GM12801 (cell line): Measurements from ENCODE around the gene PPT2.

Experiments
- TF ChIP-seq, protein P1 (sequence below): IDR thresholded peaks from one replicate; pipeline ENCODE4 v1.5.1; 2011; ENCODE audit warnings: control low read depth; ENCODE audit not compliant: insufficient read length; ENCODE audit errors: extremely low read depth

The PPT2 gene

DNA sequence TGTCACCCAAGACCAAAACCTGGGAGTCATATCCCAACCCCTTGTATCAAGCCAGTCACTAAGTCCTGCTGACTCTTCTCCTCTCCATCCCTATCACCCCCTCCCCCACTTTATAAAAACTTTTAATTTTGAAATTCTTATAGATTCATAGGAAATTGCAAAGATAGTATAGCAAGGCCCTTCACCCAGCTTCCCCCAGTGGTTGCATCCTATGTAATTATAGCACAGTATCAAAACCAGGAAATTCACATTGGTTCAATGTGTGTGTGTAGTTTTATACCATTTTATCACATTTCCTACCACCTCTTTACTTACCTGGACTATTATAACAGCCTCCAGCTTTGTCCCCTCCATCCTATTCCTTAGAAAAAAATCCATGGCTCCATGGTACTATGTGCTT lies 4.1 kb downstream of the PPT2 start:
- TF ChIP-seq, protein P1, sequence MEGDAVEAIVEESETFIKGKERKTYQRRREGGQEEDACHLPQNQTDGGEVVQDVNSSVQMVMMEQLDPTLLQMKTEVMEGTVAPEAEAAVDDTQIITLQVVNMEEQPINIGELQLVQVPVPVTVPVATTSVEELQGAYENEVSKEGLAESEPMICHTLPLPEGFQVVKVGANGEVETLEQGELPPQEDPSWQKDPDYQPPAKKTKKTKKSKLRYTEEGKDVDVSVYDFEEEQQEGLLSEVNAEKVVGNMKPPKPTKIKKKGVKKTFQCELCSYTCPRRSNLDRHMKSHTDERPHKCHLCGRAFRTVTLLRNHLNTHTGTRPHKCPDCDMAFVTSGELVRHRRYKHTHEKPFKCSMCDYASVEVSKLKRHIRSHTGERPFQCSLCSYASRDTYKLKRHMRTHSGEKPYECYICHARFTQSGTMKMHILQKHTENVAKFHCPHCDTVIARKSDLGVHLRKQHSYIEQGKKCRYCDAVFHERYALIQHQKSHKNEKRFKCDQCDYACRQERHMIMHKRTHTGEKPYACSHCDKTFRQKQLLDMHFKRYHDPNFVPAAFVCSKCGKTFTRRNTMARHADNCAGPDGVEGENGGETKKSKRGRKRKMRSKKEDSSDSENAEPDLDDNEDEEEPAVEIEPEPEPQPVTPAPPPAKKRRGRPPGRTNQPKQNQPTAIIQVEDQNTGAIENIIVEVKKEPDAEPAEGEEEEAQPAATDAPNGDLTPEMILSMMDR: no peak

DNA sequence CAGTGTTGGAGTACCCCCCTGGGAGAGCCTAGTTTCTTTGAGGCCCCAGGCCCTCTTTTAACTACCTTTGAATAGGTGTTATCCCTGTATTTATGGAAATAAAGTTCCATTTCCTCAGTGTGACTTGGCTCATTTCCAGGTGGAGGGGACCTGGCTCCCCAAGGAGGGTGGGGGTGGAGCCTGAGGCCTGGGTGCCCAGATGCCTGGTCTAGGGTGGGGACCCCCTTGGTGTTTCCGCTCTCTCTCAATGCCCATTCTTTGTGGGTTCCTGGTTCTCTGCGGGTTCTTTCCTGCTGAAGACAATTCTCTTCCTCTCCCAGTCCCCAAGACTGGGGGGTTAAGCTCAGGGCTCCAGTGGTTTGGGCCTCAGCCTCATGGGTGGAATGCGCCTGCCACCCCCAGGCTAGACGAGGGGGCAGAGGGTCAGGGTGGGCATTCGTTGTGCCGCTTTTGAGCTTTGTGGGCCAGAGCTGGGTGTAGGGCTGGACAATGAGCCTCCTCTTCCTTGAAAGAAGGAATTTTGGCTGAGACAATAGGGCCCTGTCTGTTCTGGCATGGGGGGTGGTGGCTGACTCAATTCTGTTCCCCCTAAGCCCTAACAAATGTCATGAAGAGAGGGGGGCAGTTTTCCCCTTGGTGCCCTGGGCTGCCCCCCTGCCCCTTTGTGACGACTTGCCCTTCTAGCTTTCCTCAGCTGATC lies 9.8 kb downstream of the PPT2 start:
- TF ChIP-seq, protein P1: no peak

DNA sequence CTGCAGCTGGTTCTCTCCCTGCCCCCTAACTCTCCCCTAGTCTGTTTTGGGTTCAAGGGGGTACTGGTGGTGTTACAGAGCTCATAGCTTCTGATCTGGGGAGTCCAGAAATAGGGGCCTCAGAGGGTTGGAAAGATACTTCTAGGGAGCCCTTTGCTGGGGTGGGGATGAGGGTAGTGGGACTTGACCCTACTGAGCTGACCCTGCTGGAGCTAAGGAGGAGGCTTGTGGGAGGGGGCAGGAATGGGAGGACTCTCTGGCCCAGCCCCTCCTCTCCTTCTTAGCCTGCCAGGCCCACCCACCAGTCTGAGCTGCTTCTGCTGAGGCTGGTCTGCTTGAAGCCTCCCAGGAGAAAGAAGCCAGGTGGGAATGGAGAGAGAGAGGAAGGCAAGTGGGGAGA lies 10.4 kb downstream of the PPT2 start, which contains the start of gene EGFL8:
Gene EGFL8 (plus strand): TSS at position 301 of the 400 bp plus-strand sequence. CDS start 1,571 bp downstream, outside the sequence.
- TF ChIP-seq, protein P1: no peak

DNA sequence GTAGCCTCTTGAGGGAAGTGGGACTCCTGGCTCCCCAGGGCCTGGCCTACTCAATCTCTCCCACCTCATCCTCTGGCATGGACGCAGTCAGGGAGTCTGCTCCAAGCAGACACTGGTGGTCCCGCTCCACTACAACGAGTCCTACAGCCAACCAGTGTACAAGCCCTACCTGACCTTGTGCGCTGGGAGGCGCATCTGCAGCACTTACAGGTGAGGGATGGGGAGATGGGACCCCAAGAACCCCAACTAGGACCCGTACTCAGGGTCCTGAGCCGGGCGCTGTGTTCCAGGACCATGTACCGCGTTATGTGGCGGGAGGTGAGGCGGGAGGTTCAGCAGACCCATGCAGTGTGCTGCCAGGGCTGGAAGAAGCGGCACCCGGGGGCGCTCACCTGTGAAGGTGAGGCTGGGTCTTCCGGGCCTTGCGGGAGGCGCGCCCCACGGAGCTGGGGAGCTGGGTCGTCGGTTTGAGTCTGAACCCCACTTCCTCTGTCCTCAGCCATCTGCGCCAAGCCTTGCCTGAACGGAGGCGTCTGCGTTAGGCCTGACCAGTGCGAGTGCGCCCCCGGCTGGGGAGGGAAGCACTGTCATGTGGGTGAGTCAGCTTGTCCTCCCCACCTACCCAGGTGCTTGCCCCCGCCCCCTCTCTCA lies 12.6 kb downstream of the PPT2 start:
- TF ChIP-seq, protein P1: no peak

DNA sequence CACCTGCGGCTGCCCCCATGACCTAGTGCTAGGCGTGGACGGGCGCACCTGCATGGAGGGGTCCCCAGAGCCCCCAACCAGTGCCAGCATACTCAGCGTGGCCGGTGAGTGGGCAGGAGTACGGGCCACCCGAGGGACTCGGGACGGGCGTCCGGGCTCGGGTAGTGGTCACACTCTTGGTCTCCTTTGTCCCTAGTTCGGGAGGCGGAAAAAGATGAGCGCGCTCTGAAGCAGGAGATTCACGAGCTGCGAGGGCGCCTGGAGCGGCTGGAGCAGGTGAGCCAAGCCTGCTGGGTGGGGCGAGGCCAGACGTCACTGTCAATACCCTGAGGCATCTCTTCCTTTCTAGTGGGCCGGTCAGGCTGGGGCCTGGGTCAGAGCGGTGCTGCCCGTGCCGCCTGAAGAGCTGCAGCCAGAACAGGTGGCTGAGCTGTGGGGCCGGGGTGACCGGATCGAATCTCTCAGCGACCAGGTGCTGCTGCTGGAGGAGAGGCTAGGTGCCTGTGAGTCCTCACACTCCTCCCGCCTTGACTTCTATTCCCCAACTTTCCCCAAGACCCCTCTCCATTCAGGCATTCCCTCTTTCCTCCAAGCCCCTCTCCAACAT lies 13.3 kb downstream of the PPT2 start:
- TF ChIP-seq, protein P1: no peak

DNA sequence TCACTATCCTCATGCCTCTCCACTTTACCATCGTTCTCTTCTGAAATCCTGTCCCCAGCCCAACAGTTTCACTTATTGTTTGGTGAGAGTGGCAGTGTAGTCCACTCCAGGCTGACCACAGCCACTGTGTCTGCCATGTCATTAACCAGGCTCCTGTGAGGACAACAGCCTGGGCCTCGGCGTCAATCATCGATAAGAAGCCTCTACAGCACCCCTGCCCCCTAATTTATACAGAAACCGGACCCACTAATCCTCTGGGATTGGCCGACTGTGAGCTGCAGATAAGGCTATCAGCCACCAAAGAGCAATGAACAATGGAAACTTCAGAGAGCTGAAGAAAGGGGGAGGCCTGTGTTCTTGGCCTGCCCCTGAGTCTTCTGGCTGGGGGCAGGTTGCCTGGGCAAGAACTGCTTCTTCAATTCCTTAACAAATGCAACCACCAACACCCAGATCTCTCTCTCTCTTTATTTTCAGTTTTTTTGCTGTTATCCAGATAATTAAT lies 13.9 kb downstream of the PPT2 start:
- TF ChIP-seq, protein P1: no peak

DNA sequence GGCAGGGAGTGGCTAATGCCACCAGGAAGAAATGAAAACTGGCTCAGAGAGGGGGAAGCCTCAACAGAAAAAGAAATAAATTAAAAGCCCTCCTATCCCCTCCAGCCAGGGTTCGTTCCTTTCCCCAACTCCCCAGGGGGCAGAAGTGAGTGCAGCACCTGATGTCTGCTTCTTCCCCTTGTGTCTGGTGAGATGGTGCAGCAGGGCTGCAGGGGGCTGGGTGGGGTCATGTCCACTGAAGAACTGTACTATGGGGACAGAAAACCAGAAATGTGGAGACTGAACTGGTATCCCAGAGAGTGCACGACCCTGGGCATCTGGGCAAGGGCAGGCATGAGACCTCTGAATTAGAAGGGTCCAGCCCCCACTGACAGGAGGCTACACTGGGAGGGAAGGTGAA lies 14.4 kb downstream of the PPT2 start:
- TF ChIP-seq, protein P1: no peak
